GM10248 (cell line): Measurements from ENCODE around the gene RCBTB1.
"Not testable (repeated sequence)": the region's sequence is repeated elsewhere in the genome, so short reads cannot be mapped to it uniquely, and the experiment has no call there.

ENCODE experiments used
- CTCF ChIA-PET: fragments of 300-600 bp; sonication (Branson Sonifier 250); formaldehyde crosslinking; extraction: SDS; loops from one replicate; lab custom pipeline; 2021; ENCODE audit warnings: antibody characterized with exemption; lab: Yijun Ruan, JAX
- POLR2A ChIA-PET: fragments of 350-650 bp; sonication (Branson Sonifier 250); formaldehyde crosslinking; extraction: SDS; loops from one replicate; lab custom pipeline; 2020; ENCODE audit warnings: antibody characterized with exemption; lab: Yijun Ruan, JAX
- DNase-seq: peaks from one replicate; pipeline ENCODE4 v3.0.0; 2012; ENCODE audit errors: extremely low spot score
- CTCF ChIP-seq: IDR thresholded peaks from 2 replicates; pipeline ENCODE4 v1.5.1; 2012; ENCODE audit warnings: mild to moderate bottlenecking, low read depth; ENCODE audit errors: extremely low read depth, missing control alignments, control extremely low read depth

The RCBTB1 gene

GRCh38 chr13:49604570-49604969, 19.2 kb upstream of the RCBTB1 start:
- no peak for DNase-seq
- ChIA-PET POLR2A (no interaction called here), CTCF (interaction anchor here (1.6 to 3.9 kb wide), 4 partner anchors 18 to 323 kb away, joined by 3 to 14 read pairs (median 6); no protein-coding TSS in a partner anchor)
- TF ChIP-seq CTCF = no peak

GRCh38 chr13:49602615-49603014, 17.3 kb upstream of the RCBTB1 start:
- CTCF ChIA-PET = interaction anchor here (1.2 to 3.9 kb wide), 4 partner anchors 10 to 321 kb away, joined by 3 to 14 read pairs (median 7); no protein-coding TSS in a partner anchor
- POLR2A ChIA-PET, DNase-seq: not testable (repeated sequence)

- TF ChIP-seq CTCF = no peak
- no peak for DNase-seq
- ChIA-PET CTCF (interaction anchor here (1.2 to 3.9 kb wide), 4 partner anchors 12 to 321 kb away, joined by 3 to 14 read pairs (median 5); no protein-coding TSS in a partner anchor), POLR2A (no interaction called here)
These were observed 16.6 kb upstream of the RCBTB1 start for GRCh38 chr13:49602005-49602404.

GRCh38 chr13:49597043-49597641, 11.8 kb upstream of the RCBTB1 start:
- CTCF ChIA-PET = interaction anchor here (1.8 kb wide), 1 partner anchor 9 kb away, joined by 4 read pairs; no protein-coding TSS in a partner anchor
- POLR2A ChIA-PET = no interaction called here
- TF ChIP-seq CTCF = no peak
- no peak for DNase-seq

- TF ChIP-seq CTCF = no peak
- POLR2A ChIA-PET = no interaction called here
- CTCF ChIA-PET = interaction anchor here (1.8 kb wide), 1 partner anchor 10 kb away, joined by 4 read pairs; no protein-coding TSS in a partner anchor
- no peak for DNase-seq
These were observed 10.9 kb upstream of the RCBTB1 start for GRCh38 chr13:49596221-49596620.

- no peak for TF ChIP-seq CTCF
- CTCF ChIA-PET = interaction anchor here (1.2 to 1.7 kb wide), 2 partner anchors 8 to 293 kb away, joined by 3 to 5 read pairs; no protein-coding TSS in a partner anchor
- DNase-seq = no peak
- POLR2A ChIA-PET = no interaction called here
These were observed 9.2 kb upstream of the RCBTB1 start for GRCh38 chr13:49594576-49594975.

GRCh38 chr13:49593876-49594275, 8.5 kb upstream of the RCBTB1 start:
- DNase-seq, POLR2A ChIA-PET: not testable (repeated sequence)
- CTCF ChIA-PET = interaction anchor here (1.7 kb wide), 1 partner anchor 7 kb away, joined by 5 read pairs; no protein-coding TSS in a partner anchor

- CTCF ChIA-PET = interaction anchor here (0.9 to 2.9 kb wide), 4 partner anchors 11 to 31 kb away, joined by 3 to 12 read pairs (median 3); no protein-coding TSS in a partner anchor
These were observed 5.4 kb upstream of the RCBTB1 start for GRCh38 chr13:49590714-49591113.

More at GRCh38 chr13:49590714-49591113, 5.4 kb upstream of the RCBTB1 start:
- DNase-seq, POLR2A ChIA-PET: not testable (repeated sequence)
